GM18520 (cell line): ENCODE measurements around the gene GSE1.
"Not testable (repeated sequence)": the region's sequence is repeated elsewhere in the genome, so short reads cannot be mapped to it uniquely, and the experiment has no call there.

Experiments used
- ATAC-seq: cut with Tn5 transposase; IDR thresholded peaks from one replicate; pipeline ENCODE4 v1.9.1; 2021; ENCODE audit not compliant: unreplicated experiment

Gene GSE1

DNA sequence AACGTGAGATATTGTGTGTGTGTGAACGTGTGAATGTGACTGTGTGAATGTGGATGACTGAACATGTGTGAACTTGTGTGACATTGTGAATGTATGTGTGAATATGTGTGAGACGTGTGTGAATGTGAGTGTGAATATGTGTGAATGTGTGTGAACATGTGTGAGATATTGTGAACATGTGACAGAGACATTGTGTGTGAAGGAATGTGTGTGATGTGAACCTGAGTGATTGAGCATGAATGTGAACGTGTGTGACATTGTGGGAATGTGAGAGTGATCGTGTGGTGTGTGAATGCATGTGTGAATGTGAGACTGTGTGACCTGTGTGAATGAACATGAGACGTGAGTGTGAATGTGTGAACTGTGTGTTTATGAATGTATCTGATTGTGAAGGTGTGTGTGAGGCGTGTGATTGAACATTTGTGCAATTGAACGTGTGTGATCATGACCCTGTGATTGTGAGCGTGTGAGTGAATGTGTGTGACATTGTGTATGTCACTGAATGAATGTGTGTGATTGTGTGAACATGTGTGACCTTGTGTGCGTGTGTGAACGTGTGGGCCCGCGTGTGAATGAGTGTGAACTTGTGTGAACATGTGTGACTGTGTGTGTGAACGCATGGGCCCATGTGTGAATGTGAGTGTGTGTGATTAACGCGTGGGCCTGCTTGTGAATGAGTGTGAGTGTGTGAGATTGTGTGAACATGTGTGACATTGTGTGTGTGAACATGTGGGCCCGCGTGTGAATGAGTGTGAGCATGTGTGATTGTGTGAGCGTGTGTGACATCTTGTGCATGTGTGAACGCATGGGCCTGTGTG, 23.2 kb upstream of the GSE1 start:
- ATAC-seq, result no peak

- no peak for ATAC-seq
Observed at GRCh38 chr16:85590506-85590832, 22.7 kb upstream of the GSE1 start.

DNA sequence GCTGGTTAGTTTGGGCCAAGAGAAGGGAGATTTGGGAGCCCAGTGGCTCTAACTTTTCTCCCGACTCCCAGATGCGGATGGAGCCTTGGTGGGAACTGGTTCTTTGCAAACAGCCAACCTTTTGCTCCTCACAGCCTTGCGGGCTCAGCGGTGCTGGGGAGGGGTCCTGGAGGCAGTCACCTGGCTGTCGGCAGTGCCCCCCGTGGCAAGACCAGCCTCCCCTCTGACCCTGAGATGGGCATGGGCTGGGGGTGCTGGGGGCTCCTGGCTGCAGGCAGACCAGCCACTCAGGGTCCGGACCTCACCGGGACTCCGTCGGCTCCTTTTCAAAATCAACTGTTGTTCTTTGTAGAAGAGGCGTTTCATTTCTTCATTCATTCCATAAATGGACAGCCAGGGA, 21.7 kb upstream of the GSE1 start:
- no peak for ATAC-seq

DNA sequence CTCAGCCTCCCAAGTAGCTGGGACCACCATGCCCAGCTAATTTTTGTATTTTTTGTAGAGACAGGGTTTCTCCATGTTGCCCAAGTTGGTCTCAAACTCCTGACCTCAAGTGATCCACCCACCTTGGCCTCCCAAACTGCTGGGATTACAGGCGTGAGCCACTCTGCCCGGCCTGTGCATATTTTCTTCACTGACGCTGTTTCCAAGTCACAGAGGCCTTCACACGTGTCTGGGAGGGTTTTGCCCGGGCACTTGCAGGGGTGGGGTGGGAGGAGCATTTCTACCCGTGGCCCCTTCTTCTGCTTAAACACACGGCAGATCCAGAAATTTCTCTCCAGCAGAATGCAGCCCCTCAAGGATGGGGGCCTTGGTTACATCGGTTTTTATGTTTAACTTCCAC, 20.8 kb upstream of the GSE1 start:
- ATAC-seq, result not testable (repeated sequence)

GRCh38 chr16:85592700-85593493, 20.2 kb upstream of the GSE1 start:
- ATAC-seq, result no peak

- ATAC-seq, result no peak
Observed at GRCh38 chr16:85593494-85594221, 19.5 kb upstream of the GSE1 start.

DNA sequence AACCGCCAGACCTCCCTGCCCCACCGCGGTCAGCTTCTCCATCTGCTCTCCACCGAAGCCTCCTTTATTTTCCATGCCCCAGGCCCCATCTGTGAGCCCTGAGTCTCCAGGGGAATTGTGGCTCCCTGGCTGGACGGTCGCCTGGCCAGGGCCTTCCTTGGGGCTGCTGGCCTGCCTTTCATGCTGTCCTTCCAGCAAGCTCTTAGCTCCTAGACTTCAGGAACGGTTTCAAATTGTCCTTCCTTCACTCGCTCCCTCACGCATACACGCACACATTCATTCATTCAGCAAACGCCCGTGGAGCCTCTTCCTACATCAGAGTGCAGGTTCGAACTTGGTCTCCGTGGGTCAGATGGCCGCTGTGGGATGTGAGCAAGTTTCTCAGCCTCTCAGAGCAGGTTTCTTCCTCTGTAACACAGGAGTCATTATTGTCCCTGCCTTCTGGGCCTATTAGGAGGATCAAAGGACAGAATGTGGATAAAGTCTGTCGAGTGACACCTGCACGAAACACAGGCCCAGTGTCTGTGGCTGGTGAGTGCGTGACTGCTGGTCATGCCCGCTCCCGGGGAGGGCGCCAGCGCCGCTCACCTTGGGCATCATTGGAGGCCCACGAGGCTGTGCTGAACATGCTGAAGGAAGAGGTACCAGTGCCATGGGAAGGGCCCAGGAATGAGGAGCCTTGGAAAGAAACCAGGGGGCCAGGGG, 18.7 kb upstream of the GSE1 start:
- no peak for ATAC-seq

- ATAC-seq, result no peak
Observed at GRCh38 chr16:85594978-85595661, 18.0 kb upstream of the GSE1 start.

GRCh38 chr16:85595812-85596502, 17.2 kb upstream of the GSE1 start:
- ATAC-seq, result no peak

- ATAC-seq, result no peak
Observed at GRCh38 chr16:85598141-85598540, 15.0 kb upstream of the GSE1 start.

- ATAC-seq, result no peak
Observed at GRCh38 chr16:85600078-85600477, 13.0 kb upstream of the GSE1 start.

DNA sequence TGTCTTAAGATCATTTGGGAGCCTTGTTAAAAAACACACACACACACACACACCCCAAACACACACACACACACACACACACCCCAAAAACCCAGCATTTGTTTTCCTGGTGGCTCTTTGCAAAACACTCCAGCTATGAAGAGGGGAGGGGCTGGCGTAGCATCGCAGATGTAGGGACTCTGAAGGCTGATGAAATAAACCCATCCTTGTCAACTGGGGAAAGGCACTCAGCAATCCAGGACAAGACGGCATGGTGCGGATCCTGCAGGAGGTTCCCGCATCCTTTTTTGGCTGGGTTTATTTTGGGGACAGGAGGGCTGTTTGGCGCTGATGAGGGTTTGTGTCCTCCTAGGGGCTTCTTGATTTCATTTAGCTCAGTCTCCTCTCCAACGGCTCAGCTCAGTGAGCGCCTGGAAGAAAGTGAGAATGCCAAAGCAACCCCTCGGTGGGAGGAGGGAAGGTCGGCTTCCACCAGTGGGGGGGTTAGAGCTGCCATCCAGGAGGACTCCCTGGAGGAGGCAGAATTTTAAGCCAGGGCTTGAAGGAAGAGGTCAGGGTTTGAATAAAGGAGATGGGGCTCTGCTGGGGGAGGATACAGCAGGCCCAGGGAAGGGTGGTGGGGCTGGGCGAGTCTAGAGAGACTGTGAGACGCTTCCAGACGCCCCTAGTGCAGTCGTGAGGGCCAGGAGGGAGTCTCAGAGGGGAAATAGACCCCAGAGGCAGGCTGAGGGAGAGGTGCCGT, 12.4 kb upstream of the GSE1 start:
- ATAC-seq, result no peak

- no peak for ATAC-seq
Observed at GRCh38 chr16:85601272-85601639, 11.9 kb upstream of the GSE1 start.

- no peak for ATAC-seq
Observed at GRCh38 chr16:85601730-85602401, 11.3 kb upstream of the GSE1 start.

GRCh38 chr16:85602402-85603202, 10.5 kb upstream of the GSE1 start:
- ATAC-seq, result no peak

DNA sequence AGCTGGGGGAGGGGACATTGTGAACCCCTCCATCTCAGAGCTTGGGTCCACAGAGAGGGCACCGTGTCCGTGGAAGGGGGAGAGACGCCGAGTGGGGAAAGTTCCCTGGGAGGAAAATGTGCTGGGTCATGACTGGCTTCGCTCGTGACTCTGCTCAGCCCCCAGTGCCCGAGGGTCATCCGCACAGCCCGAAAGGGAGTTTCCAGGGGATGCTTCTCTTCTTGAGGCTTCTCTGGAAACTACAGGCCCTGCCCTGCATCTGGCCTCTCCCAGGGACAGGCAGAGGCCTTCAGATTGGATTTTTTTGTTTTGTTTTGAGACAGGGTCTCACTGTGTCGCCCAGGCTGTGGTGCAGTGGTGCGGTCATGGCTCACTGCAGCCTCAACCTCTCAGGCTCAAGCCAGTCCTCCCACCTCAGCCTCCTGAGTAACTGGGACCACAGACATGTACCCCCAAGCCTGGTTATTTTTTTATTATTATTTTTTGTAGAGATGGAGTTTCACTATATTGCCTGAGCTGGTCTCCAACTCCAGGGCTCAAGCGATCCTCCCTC, 9.8 kb upstream of the GSE1 start:
- no peak for ATAC-seq

GRCh38 chr16:85604145-85604705, 8.9 kb upstream of the GSE1 start:
- no peak for ATAC-seq
